Measurements from ENCODE around the gene GAS7. TPM values are rescaled to one million over a fixed set of nuclear protein-coding genes. Genes with fewer than 3 reads are reported as not detected.

Gene GAS7
- total RNA-seq, 1 experiment from 2014 or later, result 12.3 TPM

DNA sequence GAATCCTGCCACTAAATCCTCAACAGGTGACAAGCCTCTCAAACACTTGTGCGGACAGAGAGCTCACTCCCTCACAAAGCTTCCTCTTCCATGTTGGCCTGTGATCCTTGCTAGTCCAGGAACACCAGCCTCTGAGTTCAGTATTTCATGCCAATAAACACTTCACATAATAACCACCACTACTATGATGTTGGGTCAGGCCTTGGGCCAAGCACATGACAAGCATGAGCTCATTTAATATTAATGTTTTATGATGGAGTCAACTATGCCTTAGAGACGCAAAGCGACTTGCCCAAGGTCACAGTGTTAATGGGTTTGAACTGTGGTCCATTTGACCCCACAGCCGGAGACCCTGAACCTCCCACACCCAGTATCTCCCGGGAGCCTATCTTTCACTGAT is 129.1 kb downstream of the GAS7 start:
- ChIA-PET CTCF (interaction anchor here (1.0 to 1.6 kb wide), 3 partner anchors 129 to 227 kb away, joined by 3 to 7 read pairs (median 5); partner anchors contain the start of gene GAS7), POLR2A (no interaction called here)
- TF ChIP-seq PRDM15 (CRISPR knock-in tag; IDR thresholded peaks at IDR 0.05) (no peak), SP1 (CRISPR knock-in tag; conservative IDR thresholded peaks at IDR 0.05) (no peak), GRHL2 (CRISPR knock-in tag; IDR thresholded peaks at IDR 0.05; ENCODE audit: insufficient replicate concordance, severe bottlenecking) (no peak), ETV6 (CRISPR knock-in tag; IDR thresholded peaks at IDR 0.05) (no peak), NFE2L1 (CRISPR knock-in tag; IDR thresholded peaks at IDR 0.05) (no peak)
- TF ChIP-seq, protein P1, sequence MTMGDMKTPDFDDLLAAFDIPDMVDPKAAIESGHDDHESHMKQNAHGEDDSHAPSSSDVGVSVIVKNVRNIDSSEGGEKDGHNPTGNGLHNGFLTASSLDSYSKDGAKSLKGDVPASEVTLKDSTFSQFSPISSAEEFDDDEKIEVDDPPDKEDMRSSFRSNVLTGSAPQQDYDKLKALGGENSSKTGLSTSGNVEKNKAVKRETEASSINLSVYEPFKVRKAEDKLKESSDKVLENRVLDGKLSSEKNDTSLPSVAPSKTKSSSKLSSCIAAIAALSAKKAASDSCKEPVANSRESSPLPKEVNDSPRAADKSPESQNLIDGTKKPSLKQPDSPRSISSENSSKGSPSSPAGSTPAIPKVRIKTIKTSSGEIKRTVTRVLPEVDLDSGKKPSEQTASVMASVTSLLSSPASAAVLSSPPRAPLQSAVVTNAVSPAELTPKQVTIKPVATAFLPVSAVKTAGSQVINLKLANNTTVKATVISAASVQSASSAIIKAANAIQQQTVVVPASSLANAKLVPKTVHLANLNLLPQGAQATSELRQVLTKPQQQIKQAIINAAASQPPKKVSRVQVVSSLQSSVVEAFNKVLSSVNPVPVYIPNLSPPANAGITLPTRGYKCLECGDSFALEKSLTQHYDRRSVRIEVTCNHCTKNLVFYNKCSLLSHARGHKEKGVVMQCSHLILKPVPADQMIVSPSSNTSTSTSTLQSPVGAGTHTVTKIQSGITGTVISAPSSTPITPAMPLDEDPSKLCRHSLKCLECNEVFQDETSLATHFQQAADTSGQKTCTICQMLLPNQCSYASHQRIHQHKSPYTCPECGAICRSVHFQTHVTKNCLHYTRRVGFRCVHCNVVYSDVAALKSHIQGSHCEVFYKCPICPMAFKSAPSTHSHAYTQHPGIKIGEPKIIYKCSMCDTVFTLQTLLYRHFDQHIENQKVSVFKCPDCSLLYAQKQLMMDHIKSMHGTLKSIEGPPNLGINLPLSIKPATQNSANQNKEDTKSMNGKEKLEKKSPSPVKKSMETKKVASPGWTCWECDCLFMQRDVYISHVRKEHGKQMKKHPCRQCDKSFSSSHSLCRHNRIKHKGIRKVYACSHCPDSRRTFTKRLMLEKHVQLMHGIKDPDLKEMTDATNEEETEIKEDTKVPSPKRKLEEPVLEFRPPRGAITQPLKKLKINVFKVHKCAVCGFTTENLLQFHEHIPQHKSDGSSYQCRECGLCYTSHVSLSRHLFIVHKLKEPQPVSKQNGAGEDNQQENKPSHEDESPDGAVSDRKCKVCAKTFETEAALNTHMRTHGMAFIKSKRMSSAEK (CRISPR knock-in tag; IDR thresholded peaks at IDR 0.05; ENCODE audit: borderline replicate concordance), result no peak
- peaks cover 6% of the 10 kb centered on the region for H3K36me3 Mint-ChIP-seq
- peaks cover 11% of the 10 kb centered on the region for H3K9me3 Mint-ChIP-seq
- DNase-seq (ENCODE audit: low spot score), result no peak
- no peak overlapping the region for H3K27ac Mint-ChIP-seq
- H3K4me1 Mint-ChIP-seq, result peaks cover 10% of the 10 kb centered on the region
- H3K4me3 Mint-ChIP-seq, result no peak overlapping the region
- no peaks in the 10 kb centered on the region for H3K27me3 Mint-ChIP-seq (ENCODE audit: low read depth)
- ATAC-seq, result no peak

- CTCF ChIA-PET, result no interaction called here
- no peak overlapping the region for H3K27ac Mint-ChIP-seq
- H3K4me3 Mint-ChIP-seq, result no peak overlapping the region
- no peaks in the 10 kb centered on the region for H3K27me3 Mint-ChIP-seq (ENCODE audit: low read depth)
- peaks cover 6% of the 10 kb centered on the region for H3K36me3 Mint-ChIP-seq
- POLR2A ChIA-PET, result no interaction called here
- ATAC-seq (no peak), DNase-seq (ENCODE audit: low spot score) (no peak)
- H3K9me3 Mint-ChIP-seq, result peaks cover 11% of the 10 kb centered on the region
- peaks cover 13% of the 10 kb centered on the region for H3K4me1 Mint-ChIP-seq
- TF ChIP-seq ZNF219 (CRISPR knock-in tag; IDR thresholded peaks at IDR 0.05; ENCODE audit: borderline replicate concordance), result no peak
- TF ChIP-seq CTCF (IDR thresholded peaks at IDR 0.05), result no peak
- TF ChIP-seq, protein P2, sequence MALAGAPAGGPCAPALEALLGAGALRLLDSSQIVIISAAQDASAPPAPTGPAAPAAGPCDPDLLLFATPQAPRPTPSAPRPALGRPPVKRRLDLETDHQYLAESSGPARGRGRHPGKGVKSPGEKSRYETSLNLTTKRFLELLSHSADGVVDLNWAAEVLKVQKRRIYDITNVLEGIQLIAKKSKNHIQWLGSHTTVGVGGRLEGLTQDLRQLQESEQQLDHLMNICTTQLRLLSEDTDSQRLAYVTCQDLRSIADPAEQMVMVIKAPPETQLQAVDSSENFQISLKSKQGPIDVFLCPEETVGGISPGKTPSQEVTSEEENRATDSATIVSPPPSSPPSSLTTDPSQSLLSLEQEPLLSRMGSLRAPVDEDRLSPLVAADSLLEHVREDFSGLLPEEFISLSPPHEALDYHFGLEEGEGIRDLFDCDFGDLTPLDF (CRISPR knock-in tag; IDR thresholded peaks at IDR 0.05), result no peak
- TF ChIP-seq, protein P3, sequence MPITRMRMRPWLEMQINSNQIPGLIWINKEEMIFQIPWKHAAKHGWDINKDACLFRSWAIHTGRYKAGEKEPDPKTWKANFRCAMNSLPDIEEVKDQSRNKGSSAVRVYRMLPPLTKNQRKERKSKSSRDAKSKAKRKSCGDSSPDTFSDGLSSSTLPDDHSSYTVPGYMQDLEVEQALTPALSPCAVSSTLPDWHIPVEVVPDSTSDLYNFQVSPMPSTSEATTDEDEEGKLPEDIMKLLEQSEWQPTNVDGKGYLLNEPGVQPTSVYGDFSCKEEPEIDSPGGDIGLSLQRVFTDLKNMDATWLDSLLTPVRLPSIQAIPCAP (CRISPR knock-in tag; IDR thresholded peaks at IDR 0.05), result no peak
- TF ChIP-seq PRDM15 (CRISPR knock-in tag; IDR thresholded peaks at IDR 0.05), result no peak
- no peak for TF ChIP-seq GABPB1 (CRISPR knock-in tag; IDR thresholded peaks at IDR 0.05)
- TF ChIP-seq, protein P4, sequence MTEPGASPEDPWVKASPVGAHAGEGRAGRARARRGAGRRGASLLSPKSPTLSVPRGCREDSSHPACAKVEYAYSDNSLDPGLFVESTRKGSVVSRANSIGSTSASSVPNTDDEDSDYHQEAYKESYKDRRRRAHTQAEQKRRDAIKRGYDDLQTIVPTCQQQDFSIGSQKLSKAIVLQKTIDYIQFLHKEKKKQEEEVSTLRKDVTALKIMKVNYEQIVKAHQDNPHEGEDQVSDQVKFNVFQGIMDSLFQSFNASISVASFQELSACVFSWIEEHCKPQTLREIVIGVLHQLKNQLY (CRISPR knock-in tag; IDR thresholded peaks at IDR 0.05), result no peak
- TF ChIP-seq USF1 (CRISPR knock-in tag; IDR thresholded peaks at IDR 0.05), result no peak
- TF ChIP-seq ZNF263 (CRISPR knock-in tag; IDR thresholded peaks at IDR 0.05; ENCODE audit: low read depth), result no peak
- TF ChIP-seq RORB (CRISPR knock-in tag; IDR thresholded peaks at IDR 0.05), result no peak
- no peak for TF ChIP-seq ZMAT4 (CRISPR knock-in tag; IDR thresholded peaks at IDR 0.05)
Observed at GRCh38 chr17:10067446-10068143, 130.8 kb downstream of the GAS7 start.

Data from WTC11 (cell line).